Gastrocnemius medialis (tissue), 4 donors: ENCODE measurements around the gene TIMP3.

Source experiments
- CTCF ChIP-seq, 5 experiments: fragments of 450-650 bp in 3 of 5; fragments of 200-600 bp in 2 of 5; sonication (generic) in 2 of 5; IDR thresholded peaks in 4 of 5; conservative IDR thresholded peaks in 1 of 5; 1 replicate in 4 of 5; 2 replicates in 1 of 5; pipeline ENCODE4 v1.5.1; 2016 to 2019; ENCODE audit warnings: antibody characterized with exemption in 5 of 5, mild to moderate bottlenecking in 3 of 5, moderate library complexity in 3 of 5
- POLR2A ChIP-seq, 2 donors: fragments of 450-650 bp; IDR thresholded peaks; one replicate each; pipeline ENCODE4 v1.6.1; 2017; ENCODE audit warnings: antibody characterized with exemption in 2 of 2, mild to moderate bottlenecking in 2 of 2, moderate library complexity in 2 of 2

- TF ChIP-seq CTCF (IDR thresholded peaks at IDR 0.05 in 4 of 5, conservative IDR thresholded peaks at IDR 0.05 in 1 of 5): no peak
- TF ChIP-seq POLR2A (IDR thresholded peaks at IDR 0.05): no peak
Observed at GRCh38 chr22:32862083-32862482, 60.6 kb downstream of the TIMP3 start.
